Measurements from ENCODE around the gene KRT17. TPM values are rescaled to one million over a fixed set of nuclear protein-coding genes. Genes with fewer than 3 reads are reported as not detected.
"Not testable (repeated sequence)": the region's sequence is repeated elsewhere in the genome, so short reads cannot be mapped to it uniquely, and the experiment has no call there.

Gene KRT17
- total RNA-seq, 1 donor from 2014 or later, result 1,205 TPM

DNA sequence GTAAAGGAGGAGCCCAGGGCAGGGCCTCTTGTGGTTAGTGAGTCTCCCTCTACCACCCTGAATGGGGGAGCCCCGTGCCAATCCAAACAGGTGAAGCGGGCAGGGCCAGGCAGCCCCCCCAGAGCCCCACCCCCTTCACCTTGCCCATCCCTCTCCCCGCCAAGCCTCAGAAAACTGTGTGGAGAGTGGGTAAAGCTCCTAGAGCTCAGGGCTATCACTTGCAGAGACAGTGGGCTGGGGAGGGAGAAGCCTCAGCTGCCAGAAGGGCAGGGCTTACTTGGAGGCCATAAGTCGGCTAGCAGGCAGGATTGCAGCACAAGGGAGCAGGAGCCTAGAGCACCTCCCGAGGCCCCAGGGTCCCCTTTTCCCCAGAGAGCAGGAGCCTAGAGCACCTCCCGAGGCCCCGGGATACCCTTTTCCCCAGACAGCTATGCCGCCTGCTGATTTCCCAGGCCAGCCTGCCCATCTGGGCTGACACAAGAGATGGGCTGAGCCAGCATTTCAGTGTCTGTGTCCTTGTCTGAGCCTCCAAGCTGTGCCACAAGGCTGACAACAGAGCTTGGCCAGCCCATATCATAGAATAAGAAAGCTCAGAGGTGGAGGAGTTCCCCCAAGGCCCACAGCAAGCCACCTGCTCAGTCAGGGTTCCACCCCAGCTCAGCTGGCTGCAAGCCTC, 30.9 kb downstream of the KRT17 start:
- DNase-seq, result no peak

DNA sequence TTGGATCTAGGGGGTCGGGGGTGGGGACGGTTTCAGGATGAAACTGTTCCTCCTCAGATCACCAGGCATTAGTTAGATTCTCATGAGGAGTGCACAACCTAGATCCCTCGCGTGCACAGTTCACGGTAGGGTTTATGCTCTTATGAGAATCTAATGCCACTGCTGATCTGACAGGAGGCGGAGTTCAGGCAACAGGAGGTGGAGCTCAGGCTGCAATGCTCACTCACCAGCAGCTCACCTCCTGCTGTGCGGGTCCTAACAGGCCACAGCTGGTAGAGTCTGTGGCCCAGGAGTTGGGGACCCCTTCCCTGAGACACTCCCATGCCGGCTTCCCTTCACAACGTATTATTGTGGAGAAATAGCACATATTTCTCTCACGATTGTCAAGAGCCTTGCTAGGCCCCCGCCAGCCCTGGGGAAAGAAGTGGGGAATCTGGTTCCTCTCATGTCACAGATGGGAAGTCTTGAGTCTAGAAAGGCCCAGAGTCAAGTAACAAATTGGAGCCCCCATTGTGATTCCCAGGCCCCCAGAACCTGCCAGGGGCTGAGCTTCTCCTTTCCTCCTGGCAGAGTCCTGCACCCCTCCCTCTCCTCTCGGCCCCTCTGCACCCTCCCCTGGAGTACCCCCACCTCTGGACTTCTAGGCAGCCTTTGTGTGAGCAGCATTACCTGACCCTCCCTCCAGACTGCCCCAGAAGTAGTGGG, 31.6 kb downstream of the KRT17 start:
- no peak for DNase-seq

DNA sequence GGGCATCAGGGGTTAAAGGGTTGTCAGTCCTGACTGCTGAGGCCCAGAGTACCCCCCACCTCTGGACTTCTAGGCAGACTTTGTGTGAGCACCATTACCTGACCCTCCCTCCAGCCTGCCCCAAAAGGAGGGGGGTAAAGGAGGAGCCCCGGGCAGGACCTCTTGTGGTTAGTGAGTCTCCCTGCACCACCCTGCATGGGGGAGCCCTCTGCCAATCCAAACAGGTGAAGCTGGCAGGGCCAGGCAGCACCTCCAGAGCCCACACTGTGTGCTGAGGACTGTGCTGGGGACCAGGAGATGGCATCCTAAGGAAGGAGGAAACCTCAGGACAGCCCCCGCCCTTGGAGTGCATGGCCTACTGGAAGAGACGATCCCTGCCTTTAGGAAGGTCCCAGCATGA, 35.1 kb downstream of the KRT17 start:
- no peak for DNase-seq

DNA sequence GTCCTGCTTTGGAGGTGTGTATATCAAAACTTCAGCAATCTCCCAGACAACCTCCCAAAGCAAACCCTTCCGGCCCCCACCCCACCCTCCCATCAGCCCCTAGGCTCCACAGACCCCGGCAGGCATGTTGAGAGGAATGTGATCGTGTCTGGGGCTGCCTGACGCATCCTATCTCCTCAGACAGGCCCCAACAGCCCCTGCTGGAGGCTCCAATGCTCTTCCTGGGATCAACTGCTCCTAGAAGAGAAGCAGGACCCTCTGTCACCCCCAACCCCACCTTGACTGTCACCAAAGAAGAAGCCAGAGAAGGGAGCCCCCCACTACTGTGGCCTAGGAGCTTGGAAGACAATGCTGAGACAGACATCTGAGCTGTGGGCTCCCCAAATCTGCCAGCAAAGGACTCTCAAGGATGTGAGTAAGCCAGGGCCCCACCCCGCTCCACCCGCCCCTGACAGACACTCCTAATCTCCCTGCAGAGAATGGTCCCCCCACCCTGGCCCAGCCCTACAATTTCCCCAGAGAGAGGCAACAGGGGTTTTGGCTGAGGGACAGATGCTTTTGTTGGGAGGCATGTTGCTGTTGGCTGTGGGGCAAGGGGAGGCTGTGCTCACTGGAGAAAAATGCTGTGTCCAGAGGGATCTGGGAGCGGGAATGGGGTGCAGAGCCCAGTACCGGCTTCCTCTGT, 36.1 kb downstream of the KRT17 start:
- no peak for DNase-seq

DNA sequence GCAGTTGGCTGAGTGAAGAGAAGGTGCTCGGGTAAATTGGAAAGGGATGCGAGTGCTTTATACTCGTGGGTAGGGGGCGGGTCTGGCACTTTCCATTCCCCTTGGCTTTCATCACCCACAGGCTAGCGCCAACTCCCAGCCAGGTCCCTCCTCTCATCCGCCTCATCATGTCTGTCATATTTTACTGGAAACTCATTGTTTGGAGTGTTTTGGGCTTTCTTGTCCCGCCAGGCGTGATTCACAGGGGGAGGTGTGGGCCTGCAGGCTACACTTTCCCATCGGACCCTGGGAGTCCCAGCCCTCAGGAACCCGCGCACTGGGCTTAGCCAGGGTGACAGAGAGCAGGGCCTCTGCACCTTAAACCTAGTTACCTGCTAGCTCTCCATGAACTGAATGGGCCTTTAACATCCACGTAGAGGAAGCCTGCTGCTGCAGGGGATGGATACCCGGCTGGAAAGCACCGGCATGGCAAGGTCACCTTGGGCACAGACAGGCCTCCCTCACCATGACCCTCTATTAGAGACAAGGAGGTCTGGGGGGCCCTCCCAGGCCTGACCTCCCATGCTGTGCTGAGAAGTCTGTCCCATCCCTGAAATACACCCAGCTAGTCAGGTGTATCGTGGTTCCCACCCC, 37.4 kb downstream of the KRT17 start, which contains the start of gene KRT14:
Gene KRT14 (minus strand): TSS at position 33 of the 633 bp plus-strand sequence. CDS start 61 bp downstream, outside the sequence.
- no peak for DNase-seq

DNA sequence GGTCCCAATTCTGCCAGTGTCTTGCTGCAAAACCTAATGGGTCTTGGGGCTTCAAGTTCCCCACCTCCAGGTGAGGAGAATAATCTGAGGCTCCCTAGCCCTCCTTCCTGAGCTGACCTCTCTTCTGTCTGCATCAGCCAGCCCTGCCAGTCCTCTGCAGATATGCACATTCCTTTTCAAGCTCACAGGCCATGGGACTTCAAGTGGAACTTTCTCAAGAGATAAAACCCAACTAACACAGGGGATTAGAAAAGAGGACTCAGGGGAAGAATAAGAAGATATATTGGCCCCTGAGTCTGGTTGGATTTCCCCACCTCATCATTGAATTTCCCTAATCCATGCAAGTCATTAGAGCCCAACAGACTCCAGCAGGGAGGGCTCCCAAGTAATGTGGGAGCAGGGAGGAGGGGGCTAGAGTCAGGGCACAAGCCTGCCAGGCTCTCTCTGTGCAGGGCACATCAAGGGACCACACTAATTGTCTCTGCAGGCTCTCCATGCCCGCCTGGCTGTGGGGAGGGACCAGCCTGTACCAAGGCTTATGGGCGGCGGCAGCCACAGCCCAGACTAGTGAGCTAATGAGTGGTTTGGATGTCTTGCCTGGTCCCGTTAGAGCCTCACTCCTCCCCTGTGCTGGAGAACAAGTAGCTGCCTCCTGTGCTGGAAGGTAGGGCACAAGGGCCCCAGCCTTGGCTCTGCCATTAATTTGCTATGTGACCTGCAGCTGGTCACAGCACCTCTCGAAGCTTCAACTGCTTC, 38.9 kb downstream of the KRT17 start:
- no peak for DNase-seq

DNA sequence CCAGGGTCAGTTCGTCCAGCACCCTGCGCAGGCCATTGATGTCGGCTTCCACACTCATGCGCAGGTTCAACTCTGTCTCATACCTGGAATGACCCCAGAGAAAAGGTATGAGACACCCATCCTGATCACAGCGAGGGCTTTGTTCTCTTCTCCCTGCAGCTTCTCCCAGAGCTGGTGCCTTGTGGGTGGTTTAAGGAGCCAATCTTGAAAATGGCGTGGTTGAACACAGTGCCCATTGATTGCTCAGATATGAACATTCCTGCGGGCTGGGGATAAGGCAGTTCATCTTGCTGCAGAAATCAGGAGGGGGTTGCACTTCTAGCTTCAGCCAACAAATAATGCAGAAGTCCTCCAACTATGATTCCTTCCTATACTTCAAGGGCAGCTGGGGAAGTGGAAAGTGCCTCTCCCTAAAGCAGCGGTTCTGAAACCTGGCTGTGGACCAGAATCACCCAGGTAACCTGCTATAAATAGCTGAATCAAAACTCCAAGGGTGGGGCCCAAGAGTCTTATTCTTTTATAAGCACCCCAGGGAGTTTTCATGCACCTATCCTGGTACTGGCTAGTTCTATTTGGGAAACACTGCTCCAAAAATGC, 39.9 kb downstream of the KRT17 start:
- not testable (repeated sequence) for DNase-seq

DNA sequence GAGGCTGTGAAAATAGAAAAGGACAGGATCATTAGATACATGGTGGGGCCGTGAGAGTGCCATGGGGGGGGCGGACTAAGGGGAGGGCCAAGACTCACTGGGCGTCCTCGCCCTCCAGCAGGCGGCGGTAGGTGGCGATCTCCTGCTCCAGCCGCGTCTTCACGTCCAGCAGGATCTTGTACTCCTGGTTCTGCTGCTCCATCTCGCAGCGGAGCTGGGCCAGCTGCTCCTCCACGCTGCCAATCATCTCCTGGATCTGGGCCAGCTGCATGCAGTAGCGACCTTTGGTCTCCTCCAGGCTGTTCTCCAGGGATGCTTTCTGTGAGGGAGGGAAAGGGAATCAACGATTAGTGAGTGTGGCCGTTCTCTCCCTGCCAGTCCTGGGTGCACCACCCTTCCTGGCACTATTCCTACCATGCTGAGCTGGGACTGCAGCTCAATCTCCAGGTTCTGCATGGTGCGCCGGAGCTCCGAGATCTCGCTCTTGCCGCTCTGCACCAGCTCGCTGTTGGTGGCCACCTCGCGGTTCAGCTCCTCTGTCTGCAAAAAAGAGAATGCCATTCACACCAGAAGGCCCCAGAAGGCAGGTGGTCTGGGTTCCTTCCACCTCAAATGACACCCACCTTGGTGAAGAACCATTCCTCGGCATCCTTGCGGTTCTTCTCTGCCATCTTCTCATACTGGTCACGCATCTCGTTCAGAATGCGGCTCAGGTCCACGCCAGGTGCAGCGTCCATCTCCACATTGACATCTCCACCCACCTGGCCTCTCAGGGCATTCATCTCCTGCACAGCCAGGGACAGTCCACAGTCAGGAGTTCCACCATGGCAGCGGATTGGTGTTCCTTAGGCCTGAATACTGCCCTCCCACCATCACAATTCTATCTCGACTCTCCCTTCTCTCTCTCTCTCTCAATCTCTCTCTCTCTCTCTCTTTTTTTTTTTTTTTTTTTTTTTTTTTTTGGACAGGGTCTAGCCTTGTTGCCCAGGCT, 40.9 kb downstream of the KRT17 start:
- no peak for DNase-seq

DNA sequence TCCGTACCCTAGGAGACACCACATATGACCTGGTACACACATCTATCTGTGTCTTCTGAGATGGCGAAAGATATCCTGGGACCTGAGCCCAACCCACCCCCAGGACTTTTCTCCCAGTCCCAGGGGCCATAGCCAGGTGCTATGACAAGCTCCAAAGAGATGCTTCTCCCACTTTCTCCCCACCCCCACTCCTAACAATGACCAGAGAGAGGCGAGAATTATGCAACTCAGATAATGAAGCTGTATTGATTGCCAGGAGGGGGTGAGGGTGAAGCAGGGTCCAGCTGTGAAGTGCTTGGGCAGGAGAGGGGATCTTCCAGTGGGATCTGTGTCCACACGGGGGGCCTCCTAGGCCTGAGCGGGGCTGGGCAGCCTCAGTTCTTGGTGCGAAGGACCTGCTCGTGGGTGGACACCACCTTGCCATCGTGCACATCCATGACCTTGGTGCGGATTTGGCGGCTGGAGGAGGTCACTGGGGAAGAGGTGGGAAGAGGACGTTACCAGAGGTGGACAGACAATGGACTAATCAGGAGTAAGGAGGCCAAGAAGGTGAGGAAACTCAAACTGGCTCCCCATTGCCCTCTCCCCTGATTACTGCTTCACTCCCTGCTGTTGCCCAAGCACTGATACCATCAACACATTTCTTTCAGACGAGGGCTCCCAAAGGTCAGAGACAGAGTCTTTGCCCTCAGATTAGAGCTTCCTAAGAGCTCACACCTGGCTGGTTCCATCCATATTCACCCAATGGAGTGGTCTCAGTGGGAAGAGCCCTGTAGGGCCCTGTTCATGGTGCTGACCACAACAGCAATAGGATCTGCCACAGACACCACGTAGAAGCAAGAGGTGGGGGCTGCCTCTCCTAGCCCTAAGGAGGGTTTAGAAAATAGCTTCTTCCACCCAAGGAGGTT, 42.1 kb downstream of the KRT17 start:
- DNase-seq, result not testable (repeated sequence)

DNA sequence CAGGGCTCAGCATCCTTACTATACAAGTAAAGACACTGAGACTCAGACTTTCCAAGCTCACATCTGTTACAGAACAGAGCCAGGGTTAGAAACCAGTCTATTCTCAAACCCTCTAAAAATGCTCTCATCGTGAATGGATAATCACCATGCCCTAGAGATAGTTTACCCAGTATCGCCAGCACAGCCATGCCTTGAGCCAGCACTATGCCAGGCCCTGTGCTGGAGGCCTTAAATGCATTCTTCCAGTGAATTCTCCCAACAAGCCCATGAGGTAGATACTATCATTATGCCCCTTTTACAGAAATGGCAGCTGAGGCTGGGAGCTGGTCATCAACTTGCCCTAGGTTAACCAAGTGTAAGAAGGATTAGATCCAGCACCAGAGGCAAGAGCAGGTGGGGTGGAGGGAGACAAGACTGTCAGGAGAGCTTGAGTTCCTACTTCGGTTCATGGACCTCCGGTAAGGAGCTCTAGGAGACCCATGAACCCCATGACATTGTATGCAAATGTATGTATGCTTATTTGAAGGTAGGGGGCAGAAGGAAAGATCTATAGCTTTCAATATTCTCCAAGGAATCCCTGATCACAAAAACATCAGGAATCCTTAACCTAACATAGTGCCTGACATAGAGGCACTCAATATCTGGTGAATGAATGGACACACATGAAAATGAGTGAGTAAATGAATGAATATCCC, 42.9 kb downstream of the KRT17 start:
- no peak for DNase-seq

DNA sequence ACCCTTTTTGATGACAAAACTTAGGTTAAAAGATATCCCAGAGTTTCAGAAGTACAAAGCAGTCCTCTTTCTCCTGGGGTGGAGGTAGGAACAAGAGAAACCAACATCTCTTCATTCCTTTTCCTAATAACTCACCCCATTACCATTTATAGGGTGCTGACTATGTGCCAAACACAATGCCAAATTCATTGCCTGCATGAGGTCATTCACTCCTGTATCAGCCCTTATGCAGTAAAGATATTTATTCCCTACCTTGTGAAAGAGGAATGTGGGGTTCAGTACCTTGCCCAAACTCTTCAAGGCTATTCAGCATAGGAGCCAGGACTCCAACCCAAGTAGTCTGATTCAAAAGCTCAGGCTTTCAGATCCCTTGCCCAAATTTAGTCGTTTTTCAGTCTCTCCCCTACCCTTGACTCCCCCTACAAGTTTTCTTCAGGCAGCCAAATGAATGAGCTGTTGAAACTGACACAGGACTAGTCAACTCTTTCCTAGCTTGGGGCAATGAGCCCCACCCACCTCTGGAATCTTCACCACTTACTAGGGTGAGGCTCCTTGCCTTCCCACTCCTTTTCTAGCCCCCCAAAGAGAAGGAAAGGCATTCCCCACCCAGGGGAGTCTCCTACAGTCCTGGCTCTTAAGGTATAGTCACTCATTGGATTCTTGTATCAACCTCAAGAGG, 43.5 kb downstream of the KRT17 start:
- peak; percentile 15 for DNase-seq

DNA sequence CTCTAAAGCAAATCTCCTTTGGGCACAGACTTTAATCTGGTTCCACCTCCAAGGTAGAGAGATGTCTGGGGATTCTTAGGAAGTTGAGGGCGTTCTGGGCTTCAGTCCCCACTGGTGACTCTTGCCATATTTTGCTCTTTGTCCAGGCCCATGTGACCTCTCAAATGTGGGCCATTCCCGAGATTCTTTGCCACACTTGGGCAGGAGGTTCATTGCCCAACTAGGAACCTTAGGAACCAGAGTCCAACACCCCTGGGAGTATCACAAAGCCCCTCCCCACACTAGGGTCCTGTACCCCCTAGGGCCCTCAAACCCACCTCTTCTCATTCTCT, 44.2 kb downstream of the KRT17 start:
- no peak for DNase-seq

DNA sequence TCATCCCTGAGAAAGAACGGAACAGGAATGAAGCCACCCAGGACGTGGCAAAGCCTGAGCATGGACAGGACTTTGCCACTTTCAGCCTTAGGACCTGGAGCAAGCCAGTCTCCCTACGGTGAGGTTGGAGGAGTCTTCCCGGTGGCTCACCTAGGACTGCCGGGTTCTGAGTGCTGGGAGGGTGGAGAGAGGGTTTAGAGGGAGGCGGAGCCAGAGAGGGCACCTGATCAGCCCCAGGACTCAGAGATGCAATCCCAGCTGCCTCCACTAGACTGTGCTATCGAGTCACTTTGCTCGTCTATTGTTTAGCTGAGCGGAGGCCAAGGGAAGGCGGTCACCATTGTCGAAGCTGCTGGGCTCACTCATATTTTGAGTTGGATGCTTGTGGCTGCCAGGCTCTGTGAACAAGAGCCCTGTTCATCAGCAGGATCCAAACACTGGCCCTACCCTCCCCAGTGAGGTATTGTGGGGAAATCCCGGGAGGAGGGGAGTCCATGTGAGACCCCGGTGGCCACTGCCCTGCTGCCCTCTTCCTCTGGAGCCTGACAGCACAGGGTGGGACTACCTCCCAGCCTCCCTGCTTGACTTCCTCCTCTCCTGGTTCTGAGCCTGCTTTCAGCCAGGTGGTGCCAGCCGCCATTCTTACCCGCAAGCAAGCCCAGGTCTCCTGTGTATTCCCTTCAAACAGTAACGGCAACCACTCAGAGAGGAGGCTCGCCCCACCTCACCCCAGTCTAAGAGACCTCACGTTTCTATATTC, 44.7 kb downstream of the KRT17 start:
- DNase-seq, result peak; percentile 39

DNA sequence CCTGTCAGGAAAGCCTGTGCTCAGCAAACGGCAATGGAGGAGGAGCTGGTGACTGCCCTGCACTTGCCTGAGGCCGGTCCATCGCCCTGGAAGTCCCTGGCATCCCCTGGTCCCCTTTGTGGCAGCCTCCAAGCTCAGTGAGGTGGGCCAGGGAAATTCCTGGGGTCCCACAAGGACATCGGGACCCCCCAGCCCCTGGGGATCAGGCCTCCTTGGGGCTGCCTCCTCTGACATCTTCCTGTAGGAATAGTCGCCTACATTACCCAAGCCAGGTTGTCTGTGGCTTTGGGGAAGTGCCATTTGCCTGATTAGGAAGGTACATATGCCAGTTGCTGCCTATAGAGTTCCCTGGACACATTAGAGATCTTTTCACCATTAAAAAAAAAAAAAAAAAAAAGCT, 45.4 kb downstream of the KRT17 start:
- DNase-seq, result no peak

DNA sequence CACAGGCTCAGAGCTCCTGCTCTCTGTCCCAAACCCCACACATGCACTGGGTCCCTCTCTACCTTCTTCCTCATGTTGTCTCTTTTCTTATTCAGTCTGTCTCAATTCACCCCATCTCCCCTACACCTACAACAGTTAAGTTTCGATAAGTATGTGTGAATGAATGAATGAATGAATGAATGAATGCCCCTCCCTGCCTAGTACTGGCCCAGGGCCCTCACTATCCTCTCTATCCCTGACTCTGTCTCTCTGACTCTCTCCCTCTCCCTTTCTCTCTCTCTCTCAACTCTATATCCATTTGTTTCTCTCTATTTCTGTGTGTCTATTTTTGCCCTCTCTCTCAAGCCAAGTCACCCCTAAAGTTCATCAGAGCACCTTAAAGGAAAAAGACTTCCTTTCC, 45.8 kb downstream of the KRT17 start:
- no peak for DNase-seq

DNA sequence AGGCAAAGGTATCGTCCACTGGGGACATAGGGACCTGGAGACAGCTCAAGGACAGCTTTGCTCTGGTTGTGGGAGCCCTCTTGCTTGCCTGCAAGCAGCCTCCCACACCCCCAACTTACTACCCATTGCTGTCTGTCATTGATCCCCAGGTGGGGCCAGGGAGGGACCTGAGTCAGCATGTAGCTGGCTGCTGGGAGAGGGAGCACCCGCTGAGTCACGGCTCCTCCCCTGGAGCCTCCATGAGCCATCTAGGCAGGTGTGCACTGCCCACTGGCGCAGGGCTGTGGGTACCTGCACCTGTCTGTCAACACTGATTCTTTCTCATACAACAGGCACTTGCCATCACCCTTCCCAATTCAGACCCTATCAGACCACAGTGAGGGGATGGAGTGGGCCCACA, 47.6 kb downstream of the KRT17 start:
- not testable (repeated sequence) for DNase-seq

DNA sequence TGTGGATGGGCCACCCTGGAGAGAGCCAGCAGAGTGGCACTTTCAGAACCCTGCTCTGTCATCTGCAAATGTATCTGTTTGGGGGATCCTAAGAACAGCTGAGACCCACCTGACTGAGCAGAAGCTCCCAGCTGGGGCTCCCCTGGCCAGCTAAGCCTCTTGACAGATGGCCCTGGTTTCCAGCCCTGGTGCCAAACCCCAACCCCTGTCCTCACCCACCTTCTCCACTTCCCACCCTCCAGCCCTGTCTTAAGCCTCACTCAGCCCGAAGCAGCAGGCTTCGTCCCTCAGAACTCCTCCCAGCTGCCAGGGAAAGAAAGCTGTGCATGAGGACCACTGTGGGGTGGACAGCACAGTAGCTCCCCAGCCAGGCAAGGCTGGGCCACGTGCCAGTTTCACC, 49.0 kb downstream of the KRT17 start:
- DNase-seq, result no peak

All from skin of body (tissue), 2 donors.